Measurements from ENCODE around the gene PPM1B. TPM values are rescaled to one million over a fixed set of nuclear protein-coding genes. Genes with fewer than 3 reads are reported as not detected.
A peak's percentile ranks its signal among the peaks of the same experiment; 100 is the strongest.

PPM1B gene
- total RNA-seq, 1 donor from 2014 or later, result 51.7 TPM

DNA sequence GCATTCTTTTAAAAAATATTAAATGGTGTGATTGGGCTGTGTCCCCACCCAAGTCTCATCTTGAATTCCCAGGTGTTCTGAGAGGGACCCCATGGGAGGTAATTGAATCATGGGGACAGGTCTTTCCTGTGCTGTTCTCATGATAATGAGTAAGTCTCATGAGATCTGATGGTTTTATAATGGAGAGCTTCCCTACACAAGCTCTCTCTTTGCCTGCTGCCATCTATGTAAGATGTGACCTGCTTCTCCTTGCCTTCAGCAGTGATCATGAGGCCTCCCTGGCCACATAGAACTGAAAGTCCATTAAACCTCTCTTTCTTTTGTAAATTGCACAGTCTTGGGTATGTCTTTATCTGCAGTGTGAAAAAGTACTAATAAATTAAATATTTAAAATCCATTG lies 10.3 kb downstream of the PPM1B start:
- TF ChIP-seq, protein P1, sequence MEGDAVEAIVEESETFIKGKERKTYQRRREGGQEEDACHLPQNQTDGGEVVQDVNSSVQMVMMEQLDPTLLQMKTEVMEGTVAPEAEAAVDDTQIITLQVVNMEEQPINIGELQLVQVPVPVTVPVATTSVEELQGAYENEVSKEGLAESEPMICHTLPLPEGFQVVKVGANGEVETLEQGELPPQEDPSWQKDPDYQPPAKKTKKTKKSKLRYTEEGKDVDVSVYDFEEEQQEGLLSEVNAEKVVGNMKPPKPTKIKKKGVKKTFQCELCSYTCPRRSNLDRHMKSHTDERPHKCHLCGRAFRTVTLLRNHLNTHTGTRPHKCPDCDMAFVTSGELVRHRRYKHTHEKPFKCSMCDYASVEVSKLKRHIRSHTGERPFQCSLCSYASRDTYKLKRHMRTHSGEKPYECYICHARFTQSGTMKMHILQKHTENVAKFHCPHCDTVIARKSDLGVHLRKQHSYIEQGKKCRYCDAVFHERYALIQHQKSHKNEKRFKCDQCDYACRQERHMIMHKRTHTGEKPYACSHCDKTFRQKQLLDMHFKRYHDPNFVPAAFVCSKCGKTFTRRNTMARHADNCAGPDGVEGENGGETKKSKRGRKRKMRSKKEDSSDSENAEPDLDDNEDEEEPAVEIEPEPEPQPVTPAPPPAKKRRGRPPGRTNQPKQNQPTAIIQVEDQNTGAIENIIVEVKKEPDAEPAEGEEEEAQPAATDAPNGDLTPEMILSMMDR (IDR thresholded peaks at IDR 0.05), result no peak
- H3K9me3 ChIP-seq, result no peaks in the 10 kb centered on the region
- no peak overlapping the region for H3K27ac ChIP-seq
- H3K36me3 ChIP-seq, result no peaks in the 10 kb centered on the region
- H3K4me3 ChIP-seq, result no peak overlapping the region
- no peak for DNase-seq
- no peak for ATAC-seq
- H3K27me3 ChIP-seq (ENCODE audit: low read depth), result no peaks in the 10 kb centered on the region
- intact Hi-C loops (cut with DNase I), result no loop called here
- peaks cover 72% of the 10 kb centered on the region for H3K4me1 ChIP-seq

DNA sequence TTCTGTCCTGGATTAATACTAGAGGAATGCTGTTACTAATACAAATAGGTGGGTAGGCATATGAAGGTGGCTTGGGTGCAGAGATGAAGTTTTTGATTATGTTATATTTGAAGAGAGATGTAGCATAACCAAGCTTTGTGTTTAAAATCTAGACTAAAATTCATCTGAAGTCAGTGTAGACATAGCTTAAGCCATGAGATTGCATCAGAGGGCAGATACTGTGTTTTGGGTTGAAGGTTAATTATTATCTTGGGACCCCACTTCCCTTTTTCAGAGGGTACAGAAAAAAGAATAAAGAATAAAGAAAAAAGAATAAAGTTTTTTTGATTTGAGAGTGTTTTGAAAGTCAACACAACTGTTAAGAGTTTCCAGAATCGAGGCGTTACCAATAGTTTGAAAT lies 13.0 kb downstream of the PPM1B start:
- DNase-seq (no peak), ATAC-seq (no peak)
- no peak overlapping the region for H3K4me3 ChIP-seq
- H3K9me3 ChIP-seq, result no peaks in the 10 kb centered on the region
- TF ChIP-seq, protein P1 (IDR thresholded peaks at IDR 0.05), result no peak
- H3K4me1 ChIP-seq, result peaks cover 78% of the 10 kb centered on the region
- no peaks in the 10 kb centered on the region for H3K27me3 ChIP-seq (ENCODE audit: low read depth)
- no peaks in the 10 kb centered on the region for H3K36me3 ChIP-seq
- H3K27ac ChIP-seq, result no peak overlapping the region
- intact Hi-C loops (cut with DNase I), result no loop called here

DNA sequence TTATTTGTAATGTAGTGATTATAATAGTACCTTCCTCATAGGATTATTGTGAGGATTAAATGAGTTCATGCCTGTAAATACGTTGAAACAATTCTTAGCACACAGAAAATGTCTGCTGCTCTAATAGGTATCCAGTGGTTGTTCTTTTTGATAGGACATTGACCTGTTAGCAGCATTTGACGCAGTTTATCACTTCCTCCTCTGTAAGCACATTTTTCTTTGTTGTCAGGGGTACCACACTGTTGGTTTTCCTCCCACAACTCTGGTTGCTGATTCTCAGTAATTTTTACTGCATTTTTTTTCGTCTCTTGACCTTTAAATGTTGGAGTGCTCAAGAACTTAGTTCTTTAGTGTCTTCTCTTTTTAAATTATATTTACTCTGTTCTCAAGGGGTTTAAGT lies 15.4 kb downstream of the PPM1B start:
- DNase-seq (no peak), ATAC-seq (peak; percentile 28 to 55)
- Histone ChIP-seq H3K9me3 (no peaks in the 10 kb centered on the region), H3K27ac (no peak overlapping the region), H3K27me3 (ENCODE audit: low read depth) (no peaks in the 10 kb centered on the region), H3K36me3 (no peaks in the 10 kb centered on the region), H3K4me3 (no peak overlapping the region), H3K4me1 (peaks cover 66% of the 10 kb centered on the region)
- TF ChIP-seq, protein P1 (IDR thresholded peaks at IDR 0.05), result no peak
- intact Hi-C loops (cut with DNase I), result no loop called here

DNA sequence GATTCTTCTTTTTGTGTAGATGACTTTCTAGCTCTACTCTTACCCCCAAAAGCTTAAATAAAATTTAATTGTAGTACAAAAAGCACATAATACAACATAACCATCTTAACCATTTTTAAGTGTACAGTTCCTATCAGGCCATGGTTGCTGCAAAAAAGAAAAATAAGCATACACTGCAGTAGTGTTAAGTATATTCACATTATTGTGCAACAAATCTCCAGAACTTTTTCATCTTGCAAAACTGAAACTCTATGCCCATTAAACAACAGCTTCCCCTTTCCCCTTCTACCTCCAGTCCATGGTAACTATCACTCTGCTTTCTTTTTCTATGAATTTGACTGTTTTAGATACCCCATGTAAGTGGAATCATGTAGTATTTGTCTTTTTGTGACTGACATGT lies 18.1 kb downstream of the PPM1B start:
- Histone ChIP-seq H3K36me3 (no peaks in the 10 kb centered on the region), H3K4me1 (peaks cover 45% of the 10 kb centered on the region), H3K4me3 (no peak overlapping the region), H3K27me3 (ENCODE audit: low read depth) (no peaks in the 10 kb centered on the region), H3K9me3 (no peaks in the 10 kb centered on the region), H3K27ac (no peak overlapping the region)
- intact Hi-C loops (cut with DNase I), result no loop called here
- TF ChIP-seq, protein P1 (IDR thresholded peaks at IDR 0.05), result no peak
- ATAC-seq, result peak; percentile 39
- DNase-seq, result no peak

DNA sequence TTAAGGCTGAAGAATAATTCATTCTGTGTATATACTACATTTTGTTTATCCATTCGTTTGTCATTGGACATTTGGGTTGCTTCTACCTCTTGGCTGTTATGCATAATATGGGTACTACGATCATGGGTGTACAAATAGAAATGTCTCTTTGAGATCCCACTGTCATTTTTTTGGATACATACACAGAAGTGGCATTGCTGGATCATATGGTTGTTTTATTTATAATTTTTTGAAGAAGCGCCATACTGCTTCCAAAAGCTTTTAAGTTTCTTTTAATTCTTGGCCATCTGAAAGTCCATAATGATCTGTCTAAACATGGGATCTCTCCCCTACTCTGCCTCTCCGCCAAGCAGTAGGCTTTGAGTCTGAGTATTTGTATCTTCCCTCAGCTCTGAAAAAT lies 18.6 kb downstream of the PPM1B start:
- no peaks in the 10 kb centered on the region for H3K36me3 ChIP-seq
- DNase-seq (no peak), ATAC-seq (no peak)
- intact Hi-C loops (cut with DNase I), result no loop called here
- no peak overlapping the region for H3K27ac ChIP-seq
- H3K4me1 ChIP-seq, result peaks cover 45% of the 10 kb centered on the region
- H3K27me3 ChIP-seq (ENCODE audit: low read depth), result no peaks in the 10 kb centered on the region
- H3K4me3 ChIP-seq, result no peak overlapping the region
- TF ChIP-seq, protein P1 (IDR thresholded peaks at IDR 0.05), result no peak
- no peaks in the 10 kb centered on the region for H3K9me3 ChIP-seq

DNA sequence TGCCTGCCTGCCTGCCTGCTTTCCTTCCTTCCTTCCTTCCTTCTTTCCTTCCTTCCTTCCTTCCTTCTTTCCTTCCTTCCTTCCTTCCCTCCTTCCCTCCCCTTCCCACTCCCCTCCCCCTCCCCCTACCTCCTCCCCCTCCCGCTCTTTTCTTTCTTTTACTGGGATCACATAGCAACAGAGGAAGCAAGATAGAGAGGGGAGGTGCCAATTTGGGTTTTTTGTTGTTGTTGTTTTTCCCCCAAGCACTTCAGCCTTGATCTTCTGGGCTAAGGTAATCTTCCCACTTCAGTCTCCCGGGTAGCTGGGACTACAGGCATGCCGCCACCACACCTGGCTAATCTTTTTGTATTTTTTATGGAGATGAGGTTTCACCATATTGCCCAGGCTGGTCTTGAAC lies 20.0 kb downstream of the PPM1B start:
- Histone ChIP-seq H3K9me3 (no peaks in the 10 kb centered on the region), H3K4me3 (no peak overlapping the region), H3K36me3 (no peaks in the 10 kb centered on the region), H3K27ac (no peak overlapping the region), H3K4me1 (peaks cover 37% of the 10 kb centered on the region), H3K27me3 (ENCODE audit: low read depth) (no peaks in the 10 kb centered on the region)
- DNase-seq (no peak), ATAC-seq (no peak)
- intact Hi-C loops (cut with DNase I), result no loop called here
- TF ChIP-seq, protein P1 (IDR thresholded peaks at IDR 0.05), result no peak
